HepG2 (cell line): ENCODE results near the gene BRMS1. TPM values are rescaled to one million over a fixed set of nuclear protein-coding genes. Genes with fewer than 3 reads are reported as not detected.

Experiments
- ATF4 ChIP-seq, 2 experiments: fragments of 450-650 bp in 1 of 2; sonication (generic) in 1 of 2; formaldehyde crosslinking; IDR thresholded peaks; 2 replicates each; pipeline versions ENCODE4 v1.5.0 to v1.8.0; 2020 to 2022; ENCODE audit warnings: mild to moderate bottlenecking in 1 of 2, missing genetic modification reagents in 1 of 2
- ESRRA ChIP-seq: sonication (generic); formaldehyde crosslinking; IDR thresholded peaks from 2 replicates; pipeline ENCODE4 v1.5.1; 2020; ENCODE audit warnings: mild to moderate bottlenecking, low read depth, missing genetic modification reagents
- IKZF4 ChIP-seq: sonication (generic); formaldehyde crosslinking; IDR thresholded peaks from 2 replicates; pipeline ENCODE4 v1.5.1; 2020; ENCODE audit warnings: borderline replicate concordance, mild to moderate bottlenecking, low read depth, missing genetic modification reagents; ENCODE audit errors: not compliant biosample characterization
- IRF2 ChIP-seq: IDR thresholded peaks from 2 replicates; pipeline ENCODE4 v1.6.1; 2018; ENCODE audit warnings: missing genetic modification reagents, missing compliant biosample characterization
- MED8 ChIP-seq: sonication (generic); formaldehyde crosslinking; IDR thresholded peaks from 2 replicates; pipeline ENCODE4 v1.8.1; 2023; ENCODE audit warnings: mild to moderate bottlenecking, missing genetic modification reagents; ENCODE audit not compliant: insufficient replicate concordance
- PBX3 ChIP-seq: sonication (generic); formaldehyde crosslinking; IDR thresholded peaks from 2 replicates; pipeline ENCODE4 v1.8.1; 2023; ENCODE audit warnings: missing genetic modification reagents, inconsistent platforms, borderline replicate concordance
- PCBP2 ChIP-seq: fragments of 200-400 bp; formaldehyde crosslinking; optimal IDR thresholded peaks from 2 replicates; pipeline ENCODE3; 2018; ENCODE audit warnings: low read length, low read depth; ENCODE audit not compliant: poor library complexity, severe bottlenecking
- PHF8 ChIP-seq: sonication (generic); formaldehyde crosslinking; IDR thresholded peaks from 2 replicates; pipeline ENCODE4 v1.5.0; 2020; ENCODE audit warnings: missing genetic modification reagents
- PITX1 ChIP-seq: sonication (generic); formaldehyde crosslinking; IDR thresholded peaks from 2 replicates; pipeline ENCODE4 v1.5.1; 2020; ENCODE audit warnings: mild to moderate bottlenecking, missing genetic modification reagents
- PRDM4 ChIP-seq: sonication (generic); formaldehyde crosslinking; IDR thresholded peaks from 2 replicates; pipeline ENCODE4 v1.9.0; 2021; ENCODE audit warnings: missing genetic modification reagents, borderline replicate concordance
- RAD21 ChIP-seq: fragments of 450-650 bp; formaldehyde crosslinking; IDR thresholded peaks from 2 replicates; pipeline ENCODE4 v1.5.0; 2020; ENCODE audit warnings: mild to moderate bottlenecking
- SIX4 ChIP-seq: sonication (generic); formaldehyde crosslinking; IDR thresholded peaks from 2 replicates; pipeline ENCODE4 v1.4.0; 2020; ENCODE audit warnings: missing genetic modification reagents
- SNAI1 ChIP-seq: sonication (generic); formaldehyde crosslinking; IDR thresholded peaks from 2 replicates; pipeline ENCODE4 v1.5.0; 2020; ENCODE audit warnings: mild to moderate bottlenecking, missing genetic modification reagents, borderline replicate concordance
- SP5 ChIP-seq: IDR thresholded peaks from 2 replicates; pipeline ENCODE4 v1.6.1; 2016; ENCODE audit warnings: low read depth, borderline replicate concordance
- ZFP37 ChIP-seq: sonication (generic); formaldehyde crosslinking; IDR thresholded peaks from 2 replicates; pipeline ENCODE4 v1.4.0; 2020; ENCODE audit warnings: missing genetic modification reagents, borderline replicate concordance
- ZIK1 ChIP-seq: sonication (generic); formaldehyde crosslinking; IDR thresholded peaks from 2 replicates; pipeline ENCODE4 v1.5.0; 2020; ENCODE audit warnings: mild to moderate bottlenecking, low read depth, missing genetic modification reagents, borderline replicate concordance
- ZNF121 ChIP-seq: sonication (generic); formaldehyde crosslinking; IDR thresholded peaks from 2 replicates; pipeline ENCODE4 v1.5.0; 2020; ENCODE audit warnings: mild to moderate bottlenecking, missing genetic modification reagents
- ZNF274 ChIP-seq: sonication (generic); formaldehyde crosslinking; IDR thresholded peaks from 2 replicates; pipeline ENCODE4 v1.5.1; 2020; ENCODE audit warnings: mild to moderate bottlenecking, missing genetic modification reagents
- ZNF484 ChIP-seq: sonication (generic); formaldehyde crosslinking; IDR thresholded peaks from 2 replicates; pipeline ENCODE4 v1.5.1; 2020; ENCODE audit warnings: mild to moderate bottlenecking, low read depth, missing genetic modification reagents, borderline replicate concordance
- ZNF598 ChIP-seq: sonication (generic); formaldehyde crosslinking; IDR thresholded peaks from 2 replicates; pipeline ENCODE4 v1.5.1; 2020; ENCODE audit warnings: mild to moderate bottlenecking, missing genetic modification reagents, borderline replicate concordance
- ZNF605 ChIP-seq: sonication (generic); formaldehyde crosslinking; IDR thresholded peaks from 2 replicates; pipeline ENCODE4 v1.8.0; 2022; ENCODE audit warnings: mild to moderate bottlenecking, missing genetic modification reagents
- ZNF629 ChIP-seq: sonication (generic); formaldehyde crosslinking; conservative IDR thresholded peaks from 2 replicates; pipeline ENCODE4 v1.5.0; 2020; ENCODE audit warnings: missing genetic modification reagents
- ZNF746 ChIP-seq: sonication (generic); formaldehyde crosslinking; IDR thresholded peaks from 2 replicates; pipeline ENCODE4 v1.8.0; 2022; ENCODE audit warnings: mild to moderate bottlenecking, missing genetic modification reagents
- ZNF780A ChIP-seq: sonication (generic); formaldehyde crosslinking; IDR thresholded peaks from 2 replicates; pipeline ENCODE4 v1.8.0; 2022; ENCODE audit warnings: mild to moderate bottlenecking, missing genetic modification reagents, moderate library complexity
- ZSCAN25 ChIP-seq: sonication (generic); formaldehyde crosslinking; IDR thresholded peaks from 2 replicates; pipeline ENCODE4 v1.8.0; 2022; ENCODE audit warnings: mild to moderate bottlenecking, missing genetic modification reagents
- polyA plus RNA-seq, 8 experiments: library from polyadenylated mRNA; depleted of rRNA in 3 of 8; stranded (reverse) in 7 of 8; unstranded in 1 of 8; fragments of >200 nt; fragmentation: Illumina TruSeq in 4 of 8; extraction: Trizol in 4 of 8; gene quantifications; 2 replicates each; pipeline versions ENCODE4 v1.2.1 to v1.2.3, GENCODE V29; 2011 to 2016; ENCODE audit warnings: low read depth in 4 of 8, missing spikeins in 1 of 8, mixed read lengths in 1 of 8; ENCODE audit not compliant: insufficient read depth in 1 of 8
- total RNA-seq, 5 experiments: library from RNA; depleted of rRNA; stranded (reverse); fragments of >200 nt; fragmentation: Illumina TruSeq; extraction: Trizol; gene quantifications; 2 replicates each; pipeline ENCODE4 v1.2.3, GENCODE V29; 2016; ENCODE audit warnings: low read depth in 1 of 5

BRMS1 gene
- total and polyA plus RNA-seq, 2 of the 13 experiments (the other 11 are each of a cell fraction or from before 2014, with no cell fraction given), result 15.8 to 55.7 TPM

GRCh38 chr11:66289548-66290329 is 55.2 kb downstream of the BRMS1 start (continued):
- TF ChIP-seq PRDM4 (CRISPR knock-in tag) (peak; percentile 49; the same call in 1 of the 2 replicates), SP5 (CRISPR knock-in tag) (no peak), ZNF605 (CRISPR knock-in tag) (peak; percentile 75), ZNF598 (peak; percentile 60; the same call in 1 of the 2 replicates), PHF8 (CRISPR knock-in tag) (peak; percentile 33; the same call in 1 of the 2 replicates), ZNF780A (peak; percentile 71; the same call in 1 of the 2 replicates), PCBP2 (no peak), IKZF4 (CRISPR knock-in tag) (peak; percentile 31), PBX3 (no peak), ZNF629 (no peak), ZIK1 (CRISPR knock-in tag) (peak; percentile 76), ZSCAN25 (CRISPR knock-in tag) (peak; percentile 62; the same call in 1 of the 2 replicates), ZNF746 (CRISPR knock-in tag) (0 out of 2 replicates have a peak, but pooled peaks have one; percentile 50), ZNF121 (CRISPR knock-in tag) (0 out of 2 replicates have a peak, but pooled peaks have one; percentile 23), ATF4 (CRISPR knock-in tag; IDR thresholded peaks at IDR 0.05) (peak in 1 of 2 experiments; percentile 41; a peak in 1 of 4 replicates), ESRRA (CRISPR knock-in tag) (peak; percentile 38; the same call in 1 of the 2 replicates), IRF2 (CRISPR knock-in tag) (peak; percentile 84), PITX1 (CRISPR knock-in tag) (peak; percentile 69; the same call in 1 of the 2 replicates), SIX4 (CRISPR knock-in tag) (peak; percentile 54; the same call in 1 of the 2 replicates), ZNF274 (CRISPR knock-in tag) (peak; percentile 66; the same call in 1 of the 2 replicates), MED8 (CRISPR knock-in tag) (no peak), ZNF484 (peak; percentile 83; the same call in 1 of the 2 replicates), ZFP37 (CRISPR knock-in tag) (peak; percentile 93), SNAI1 (peak; percentile 76; the same call in 1 of the 2 replicates), RAD21 (CRISPR knock-in tag) (no peak)
